Measurements from ENCODE around the gene RETREG3. TPM values are rescaled to one million over a fixed set of nuclear protein-coding genes. Genes with fewer than 3 reads are reported as not detected.
A peak's percentile ranks its signal among the peaks of the same experiment; 100 is the strongest.
"Not testable (repeated sequence)": the region's sequence is repeated elsewhere in the genome, so short reads cannot be mapped to it uniquely, and the experiment has no call there.

RETREG3 gene
- total RNA-seq, 1 donor from 2014 or later: 54.9 TPM

GRCh38 chr17:42612013-42612412, 2.8 kb upstream of the RETREG3 start:
- no peak for DNase-seq

- DNase-seq: not testable (repeated sequence)
Observed at GRCh38 chr17:42609814-42610801, 934 bp upstream of the RETREG3 start.

GRCh38 chr17:42608305-42609181, 631 bp downstream of the RETREG3 start:
- no peak for DNase-seq

- no peak for DNase-seq
Observed at GRCh38 chr17:42607769-42608168, 1.4 kb downstream of the RETREG3 start.

GRCh38 chr17:42603318-42603717, 5.9 kb downstream of the RETREG3 start:
- no peak for DNase-seq

GRCh38 chr17:42598905-42599304, 10.3 kb downstream of the RETREG3 start:
- DNase-seq: no peak

GRCh38 chr17:42596386-42596785, 12.8 kb downstream of the RETREG3 start:
- no peak for DNase-seq

GRCh38 chr17:42591411-42591810, 17.8 kb downstream of the RETREG3 start:
- DNase-seq: no peak

- DNase-seq: no peak
Observed at GRCh38 chr17:42590886-42591285, 18.3 kb downstream of the RETREG3 start.

GRCh38 chr17:42586514-42587230, 22.5 kb downstream of the RETREG3 start:
- DNase-seq: no peak

GRCh38 chr17:42585353-42585752, 23.8 kb downstream of the RETREG3 start:
- no peak for DNase-seq

- DNase-seq: no peak
Observed at GRCh38 chr17:42584880-42585279, 24.3 kb downstream of the RETREG3 start.

GRCh38 chr17:42581744-42582270, 27.4 kb downstream of the RETREG3 start:
- DNase-seq: no peak

GRCh38 chr17:42579794-42580551, 29.2 kb downstream of the RETREG3 start:
- DNase-seq: no peak

GRCh38 chr17:42578282-42578869, 30.8 kb downstream of the RETREG3 start:
- peak; percentile 30 for DNase-seq

- peak; percentile 90 for DNase-seq
Observed at GRCh38 chr17:42577532-42578281, 31.5 kb downstream of the RETREG3 start, which contains the start of gene PSMC3IP. TSS of gene PSMC3IP (minus strand) at chr17:42577729. CDS start at chr17:42577686, 43 bp downstream.

GRCh38 chr17:42577140-42577531, 32.0 kb downstream of the RETREG3 start:
- no peak for DNase-seq

GRCh38 chr17:42574463-42574862, 34.7 kb downstream of the RETREG3 start:
- DNase-seq: no peak

- DNase-seq: no peak
Observed at GRCh38 chr17:42573095-42573494, 36.1 kb downstream of the RETREG3 start.
